BE2C (cell line): ENCODE measurements around the gene CCNY.

Experiments used
- DNase-seq: peaks from one replicate; pipeline ENCODE4 v3.0.0-alpha.2; 2020
- H3K27me3 ChIP-seq: fragments of 250-450 bp; sonication (Bioruptor Pico); 2 replicates; pipeline ENCODE4 v1.5.1; 2020; ENCODE audit warnings: mild to moderate bottlenecking
- H3K36me3 ChIP-seq: fragments of 250-450 bp; sonication (Bioruptor Pico); 2 replicates; pipeline ENCODE4 v1.5.1; 2020; ENCODE audit warnings: mild to moderate bottlenecking
- H3K4me1 ChIP-seq: fragments of 250-450 bp; sonication (Bioruptor Pico); 2 replicates; pipeline ENCODE4 v1.5.1; 2020
- H3K4me3 ChIP-seq: 2 replicates; pipeline ENCODE4 v1.5.1; 2011; ENCODE audit warnings: low read depth, low read length
- H3K9me3 ChIP-seq: fragments of 250-450 bp; sonication (Bioruptor Pico); 2 replicates; pipeline ENCODE4 v1.5.1; 2020
- CTCF ChIP-seq: IDR thresholded peaks from 2 replicates; pipeline ENCODE4 v1.5.1; 2012; ENCODE audit warnings: mild to moderate bottlenecking, low read depth, low read length

The CCNY gene

DNA sequence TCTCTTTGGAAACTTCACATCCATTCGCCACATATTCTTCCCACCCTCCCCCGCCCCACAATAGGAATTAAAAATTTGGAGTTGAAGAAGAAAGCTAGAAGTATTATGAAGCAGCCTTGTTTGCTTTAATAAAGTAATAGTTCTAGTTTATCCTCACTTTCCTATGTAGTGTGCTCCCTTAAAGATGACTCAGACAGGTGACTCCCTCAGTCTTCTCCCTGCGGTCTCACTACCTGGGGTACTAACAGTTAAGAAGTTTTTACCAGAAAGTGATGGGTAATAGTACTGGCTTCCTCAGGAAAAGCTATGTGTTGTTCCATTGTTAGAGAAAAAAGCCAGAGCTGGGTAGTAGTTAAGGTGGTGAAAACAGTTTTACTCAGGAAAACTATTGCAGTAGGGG lies 58.6 kb downstream of the CCNY start:
- Histone ChIP-seq H3K27me3 (no peaks in the 10 kb centered on the region), H3K4me3 (no peak overlapping the region), H3K9me3 (peaks cover 2% of the 10 kb centered on the region; the same call in 1 of the 2 replicates), H3K4me1 (no peaks in the 10 kb centered on the region), H3K36me3 (no peaks in the 10 kb centered on the region)
- TF ChIP-seq CTCF, result no peak
- DNase-seq, result no peak

GRCh38 chr10:35396560-35397434 lies 60.5 kb downstream of the CCNY start:
- Histone ChIP-seq H3K36me3 (no peaks in the 10 kb centered on the region), H3K4me3 (no peak overlapping the region), H3K9me3 (no peaks in the 10 kb centered on the region), H3K27me3 (no peaks in the 10 kb centered on the region), H3K4me1 (no peaks in the 10 kb centered on the region)
- no peak for DNase-seq
- TF ChIP-seq CTCF, result no peak

DNA sequence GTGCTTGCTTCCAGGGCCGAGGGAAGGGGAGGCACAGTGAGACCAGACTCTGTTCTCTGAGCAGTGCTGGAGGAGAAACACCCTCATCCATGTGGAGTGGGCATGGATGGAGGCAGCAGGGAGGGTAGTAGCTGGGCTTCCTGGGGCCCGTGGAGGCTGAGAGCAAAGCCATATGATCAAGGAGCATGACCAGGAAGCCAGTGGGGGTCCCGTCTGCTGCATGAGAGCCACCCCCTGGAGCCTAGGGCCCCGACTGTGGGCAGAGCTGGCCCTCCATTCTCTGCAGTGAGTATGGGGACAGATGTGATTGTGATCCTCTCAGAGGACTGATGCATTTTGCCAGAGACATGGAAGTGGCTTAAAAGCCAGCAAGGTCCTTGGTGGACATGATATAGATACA lies 61.6 kb downstream of the CCNY start:
- H3K36me3 ChIP-seq, result no peaks in the 10 kb centered on the region
- H3K27me3 ChIP-seq, result no peaks in the 10 kb centered on the region
- H3K4me1 ChIP-seq, result no peaks in the 10 kb centered on the region
- no peak for DNase-seq
- TF ChIP-seq CTCF, result no peak
- H3K4me3 ChIP-seq, result no peak overlapping the region
- no peaks in the 10 kb centered on the region for H3K9me3 ChIP-seq

- no peaks in the 10 kb centered on the region for H3K36me3 ChIP-seq
- no peak for DNase-seq
- no peak overlapping the region for H3K4me3 ChIP-seq
- no peaks in the 10 kb centered on the region for H3K4me1 ChIP-seq
- no peaks in the 10 kb centered on the region for H3K9me3 ChIP-seq
- no peak for TF ChIP-seq CTCF
- no peaks in the 10 kb centered on the region for H3K27me3 ChIP-seq
Measured at GRCh38 chr10:35398355-35398754, 62.0 kb downstream of the CCNY start.

DNA sequence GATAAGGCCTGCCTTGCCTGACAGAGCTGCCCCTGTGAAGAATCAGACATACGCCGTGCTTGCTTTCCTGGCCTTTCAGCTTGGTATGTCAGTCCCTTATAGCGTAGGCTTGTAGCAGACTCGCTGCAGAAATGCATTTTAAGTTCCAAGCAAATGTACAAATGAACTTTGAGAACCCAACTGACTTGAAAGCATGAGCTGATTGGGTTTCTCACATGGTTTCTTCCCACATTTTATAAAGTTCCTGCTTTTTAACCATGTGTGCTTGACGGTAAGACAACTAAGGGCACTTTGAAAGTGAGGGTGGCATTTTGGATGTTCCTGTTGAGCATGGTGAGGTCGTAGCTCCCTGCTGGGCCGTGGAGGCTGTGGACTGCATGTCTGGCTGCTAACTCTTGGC lies 62.6 kb downstream of the CCNY start:
- H3K4me1 ChIP-seq, result no peaks in the 10 kb centered on the region
- H3K27me3 ChIP-seq, result no peaks in the 10 kb centered on the region
- no peak for DNase-seq
- no peak overlapping the region for H3K4me3 ChIP-seq
- H3K9me3 ChIP-seq, result no peaks in the 10 kb centered on the region
- no peak for TF ChIP-seq CTCF
- no peaks in the 10 kb centered on the region for H3K36me3 ChIP-seq

- no peak overlapping the region for H3K4me3 ChIP-seq
- H3K36me3 ChIP-seq, result no peaks in the 10 kb centered on the region
- no peaks in the 10 kb centered on the region for H3K9me3 ChIP-seq
- TF ChIP-seq CTCF, result no peak
- no peak for DNase-seq
- no peaks in the 10 kb centered on the region for H3K4me1 ChIP-seq
- no peaks in the 10 kb centered on the region for H3K27me3 ChIP-seq
Measured at GRCh38 chr10:35399414-35400009, 63.2 kb downstream of the CCNY start.
